ENCODE measurements around the gene TEAD4. TPM values are rescaled to one million over a fixed set of nuclear protein-coding genes. Genes with fewer than 3 reads are reported as not detected.

The TEAD4 gene
- total and polyA plus RNA-seq, 12 donors: 4.7 to 45.6 (median 11.4) TPM

- no peak for DNase-seq
- TF ChIP-seq CTCF (IDR thresholded peaks at IDR 0.05): no peak
- Histone ChIP-seq H3K4me1 (peaks cover 0 to 26% (median 9%) of the 10 kb centered on the region in 9 donors), H3K27ac (peak overlapping the region in 1 of 10 donors; percentile 21), H3K9me3 (no peaks in the 10 kb centered on the region), H3K36me3 (peaks cover 0 to 42% (median 0%) of the 10 kb centered on the region in 9 donors), H3K4me3 (no peak overlapping the region), H3K27me3 (no peaks in the 10 kb centered on the region)
- WGBS, 2 donors: 55 to 67% methylated on average over 16 of the region's 16 CpGs
- intact Hi-C loops (cut with DNase I): no loop called here
- ATAC-seq: peak in 3 of 8 donors; percentile 27 to 61 (median 32)
Measured at GRCh38 chr12:3014641-3015040, 55.4 kb downstream of the TEAD4 start.

GRCh38 chr12:3015356-3015755, 56.2 kb downstream of the TEAD4 start:
- peaks cover 0 to 49% (median 0%) of the 10 kb centered on the region in 9 donors for H3K36me3 ChIP-seq
- intact Hi-C loops (cut with DNase I): no loop called here
- DNase-seq: no peak
- H3K4me1 ChIP-seq: peaks cover 0 to 26% (median 9%) of the 10 kb centered on the region in 9 donors
- WGBS, 2 donors: 97 to 98% methylated on average over 12 of the region's 12 CpGs
- ATAC-seq: no peak
- no peaks in the 10 kb centered on the region for H3K9me3 ChIP-seq
- H3K4me3 ChIP-seq: no peak overlapping the region
- H3K27me3 ChIP-seq: no peaks in the 10 kb centered on the region
- TF ChIP-seq CTCF (IDR thresholded peaks at IDR 0.05): no peak
- no peak overlapping the region for H3K27ac ChIP-seq

GRCh38 chr12:3016191-3016590, 57.0 kb downstream of the TEAD4 start:
- H3K36me3 ChIP-seq: peaks cover 0 to 52% (median 0%) of the 10 kb centered on the region in 9 donors
- 80 to 91% methylated on average over 8 of the region's 8 CpGs for WGBS, 2 donors
- H3K9me3 ChIP-seq: no peaks in the 10 kb centered on the region
- peaks cover 0 to 26% (median 9%) of the 10 kb centered on the region in 9 donors for H3K4me1 ChIP-seq
- intact Hi-C loops (cut with DNase I): no loop called here
- TF ChIP-seq CTCF (IDR thresholded peaks at IDR 0.05): no peak
- no peak overlapping the region for H3K4me3 ChIP-seq
- no peak overlapping the region for H3K27ac ChIP-seq
- DNase-seq (no peak), ATAC-seq (no peak)
- no peaks in the 10 kb centered on the region for H3K27me3 ChIP-seq

- Histone ChIP-seq H3K36me3 (peaks cover 0 to 59% (median 0%) of the 10 kb centered on the region in 9 donors), H3K27me3 (no peaks in the 10 kb centered on the region), H3K9me3 (no peaks in the 10 kb centered on the region), H3K27ac (no peak overlapping the region), H3K4me1 (peaks cover 0 to 24% (median 9%) of the 10 kb centered on the region in 9 donors), H3K4me3 (no peak overlapping the region)
- intact Hi-C loops (cut with DNase I): no loop called here
- WGBS, 2 donors: 93 to 94% methylated on average over 11 of the region's 11 CpGs
- no peak for TF ChIP-seq CTCF (IDR thresholded peaks at IDR 0.05)
- no peak for DNase-seq
- no peak for ATAC-seq
Measured at GRCh38 chr12:3017281-3017680, 58.1 kb downstream of the TEAD4 start.

Measured in heart right ventricle (tissue), 16 donors.